ENCODE data around the gene ARID2. TPM values are rescaled to one million over a fixed set of nuclear protein-coding genes. Genes with fewer than 3 reads are reported as not detected.

The ARID2 gene
- total RNA-seq, 1 donor from 2014 or later, result 53.6 TPM

DNA sequence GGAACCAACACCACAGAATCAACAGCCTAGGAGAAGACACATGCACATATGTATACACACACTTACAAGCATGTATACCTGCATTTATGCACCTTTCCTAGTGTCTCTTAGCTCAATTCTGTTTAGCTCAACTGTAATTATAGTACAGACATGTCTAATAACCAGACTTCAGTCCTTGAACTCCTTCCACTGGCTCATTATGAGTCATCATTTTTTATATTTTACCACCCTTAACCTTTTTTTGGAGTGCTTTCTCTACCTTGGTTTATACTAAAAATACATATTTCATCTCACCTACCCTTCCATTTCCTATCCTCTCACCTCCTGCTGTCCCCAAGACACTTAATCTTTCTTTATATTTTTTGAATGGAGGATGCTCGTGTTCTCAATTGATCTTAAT lies 110.4 kb downstream of the ARID2 start:
- H3K27ac Mint-ChIP-seq (ENCODE audit: unreplicated experiment), result no peak overlapping the region
- H3K4me1 Mint-ChIP-seq, result no peaks in the 10 kb centered on the region
- H3K27me3 Mint-ChIP-seq (ENCODE audit: low read depth), result no peaks in the 10 kb centered on the region
- TF ChIP-seq, protein P1, sequence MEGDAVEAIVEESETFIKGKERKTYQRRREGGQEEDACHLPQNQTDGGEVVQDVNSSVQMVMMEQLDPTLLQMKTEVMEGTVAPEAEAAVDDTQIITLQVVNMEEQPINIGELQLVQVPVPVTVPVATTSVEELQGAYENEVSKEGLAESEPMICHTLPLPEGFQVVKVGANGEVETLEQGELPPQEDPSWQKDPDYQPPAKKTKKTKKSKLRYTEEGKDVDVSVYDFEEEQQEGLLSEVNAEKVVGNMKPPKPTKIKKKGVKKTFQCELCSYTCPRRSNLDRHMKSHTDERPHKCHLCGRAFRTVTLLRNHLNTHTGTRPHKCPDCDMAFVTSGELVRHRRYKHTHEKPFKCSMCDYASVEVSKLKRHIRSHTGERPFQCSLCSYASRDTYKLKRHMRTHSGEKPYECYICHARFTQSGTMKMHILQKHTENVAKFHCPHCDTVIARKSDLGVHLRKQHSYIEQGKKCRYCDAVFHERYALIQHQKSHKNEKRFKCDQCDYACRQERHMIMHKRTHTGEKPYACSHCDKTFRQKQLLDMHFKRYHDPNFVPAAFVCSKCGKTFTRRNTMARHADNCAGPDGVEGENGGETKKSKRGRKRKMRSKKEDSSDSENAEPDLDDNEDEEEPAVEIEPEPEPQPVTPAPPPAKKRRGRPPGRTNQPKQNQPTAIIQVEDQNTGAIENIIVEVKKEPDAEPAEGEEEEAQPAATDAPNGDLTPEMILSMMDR (conservative IDR thresholded peaks at IDR 0.05), result no peak
- no peaks in the 10 kb centered on the region for H3K9me3 Mint-ChIP-seq
- no peak for DNase-seq (ENCODE audit: low read depth, low spot score)
- H3K36me3 Mint-ChIP-seq (ENCODE audit: low read depth), result peaks cover 17% of the 10 kb centered on the region
- H3K4me3 Mint-ChIP-seq, result no peak overlapping the region

DNA sequence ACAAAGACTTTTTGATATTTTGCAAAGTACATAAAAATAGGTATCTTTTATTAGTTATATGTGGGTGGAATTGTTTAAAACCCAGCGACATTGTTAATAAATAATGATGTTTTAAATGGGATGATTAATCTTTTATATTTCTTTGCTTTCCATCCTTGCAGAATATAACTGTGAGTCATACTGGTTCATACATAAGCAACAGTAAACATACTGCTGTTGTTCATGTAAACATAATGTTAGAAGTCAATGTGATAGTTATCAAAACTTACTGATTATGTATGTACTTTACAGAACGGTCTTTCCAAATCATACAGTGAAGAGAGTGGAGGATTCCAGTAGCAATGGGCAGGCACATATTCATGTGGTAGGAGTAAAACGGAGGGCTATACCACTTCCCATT lies 119.8 kb downstream of the ARID2 start:
- no peak overlapping the region for H3K27ac Mint-ChIP-seq (ENCODE audit: unreplicated experiment)
- H3K4me1 Mint-ChIP-seq, result no peaks in the 10 kb centered on the region
- no peak for DNase-seq (ENCODE audit: low read depth, low spot score)
- no peaks in the 10 kb centered on the region for H3K9me3 Mint-ChIP-seq
- H3K27me3 Mint-ChIP-seq (ENCODE audit: low read depth), result no peaks in the 10 kb centered on the region
- no peak overlapping the region for H3K4me3 Mint-ChIP-seq
- TF ChIP-seq, protein P1 (conservative IDR thresholded peaks at IDR 0.05), result no peak
- peaks cover 35% of the 10 kb centered on the region for H3K36me3 Mint-ChIP-seq (ENCODE audit: low read depth)

DNA sequence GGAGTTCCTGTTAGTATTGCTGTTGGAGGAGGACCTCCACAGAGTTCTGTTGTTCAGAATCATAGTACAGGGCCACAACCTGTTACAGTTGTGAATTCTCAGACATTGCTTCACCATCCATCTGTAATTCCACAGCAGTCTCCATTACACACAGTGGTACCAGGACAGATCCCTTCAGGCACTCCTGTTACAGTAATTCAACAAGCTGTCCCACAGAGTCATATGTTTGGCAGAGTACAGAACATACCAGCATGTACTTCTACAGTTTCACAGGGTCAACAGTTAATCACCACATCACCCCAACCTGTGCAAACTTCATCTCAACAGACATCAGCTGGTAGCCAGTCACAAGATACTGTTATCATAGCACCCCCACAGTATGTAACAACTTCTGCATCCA lies 120.8 kb downstream of the ARID2 start:
- H3K27ac Mint-ChIP-seq (ENCODE audit: unreplicated experiment), result no peak overlapping the region
- no peaks in the 10 kb centered on the region for H3K9me3 Mint-ChIP-seq
- H3K4me1 Mint-ChIP-seq, result no peaks in the 10 kb centered on the region
- no peak overlapping the region for H3K4me3 Mint-ChIP-seq
- H3K36me3 Mint-ChIP-seq (ENCODE audit: low read depth), result peaks cover 37% of the 10 kb centered on the region
- no peaks in the 10 kb centered on the region for H3K27me3 Mint-ChIP-seq (ENCODE audit: low read depth)
- TF ChIP-seq, protein P1 (conservative IDR thresholded peaks at IDR 0.05), result no peak
- no peak for DNase-seq (ENCODE audit: low read depth, low spot score)

DNA sequence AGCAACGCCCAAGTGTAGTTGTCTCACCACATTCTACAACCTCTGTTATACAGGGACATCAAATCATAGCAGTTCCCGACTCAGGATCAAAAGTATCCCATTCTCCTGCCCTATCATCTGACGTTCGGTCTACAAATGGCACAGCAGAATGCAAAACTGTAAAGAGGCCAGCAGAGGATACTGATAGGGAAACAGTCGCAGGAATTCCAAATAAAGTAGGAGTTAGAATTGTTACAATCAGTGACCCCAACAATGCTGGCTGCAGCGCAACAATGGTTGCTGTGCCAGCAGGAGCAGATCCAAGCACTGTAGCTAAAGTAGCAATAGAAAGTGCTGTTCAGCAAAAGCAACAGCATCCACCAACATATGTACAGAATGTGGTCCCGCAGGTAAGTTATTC lies 123.0 kb downstream of the ARID2 start:
- DNase-seq (ENCODE audit: low read depth, low spot score), result no peak
- Mint-ChIP-seq H3K4me1 (no peaks in the 10 kb centered on the region), H3K36me3 (ENCODE audit: low read depth) (peaks cover 36% of the 10 kb centered on the region), H3K27me3 (ENCODE audit: low read depth) (no peaks in the 10 kb centered on the region), H3K27ac (ENCODE audit: unreplicated experiment) (no peak overlapping the region), H3K9me3 (no peaks in the 10 kb centered on the region), H3K4me3 (no peak overlapping the region)
- TF ChIP-seq, protein P1 (conservative IDR thresholded peaks at IDR 0.05), result no peak

DNA sequence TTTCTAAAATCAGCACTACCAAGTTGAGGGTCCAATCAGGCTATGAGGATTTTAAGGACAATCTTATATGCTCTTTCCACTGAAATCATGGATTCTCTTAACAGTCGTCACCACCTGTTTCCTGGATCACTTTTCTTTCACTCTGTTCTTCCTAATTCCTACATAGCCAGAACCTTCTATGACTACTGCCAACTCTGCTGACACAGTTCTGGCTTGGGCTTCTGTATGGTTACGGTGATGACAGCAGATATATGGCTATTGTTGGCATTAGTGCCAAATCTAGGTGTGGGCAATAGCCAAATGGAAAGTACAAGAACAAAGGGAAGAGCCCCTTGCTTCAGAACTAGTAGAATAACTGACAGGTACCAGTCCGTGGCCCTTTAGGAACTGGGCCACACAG lies 124.0 kb downstream of the ARID2 start:
- Mint-ChIP-seq H3K27me3 (ENCODE audit: low read depth) (no peaks in the 10 kb centered on the region), H3K4me3 (no peak overlapping the region), H3K9me3 (no peaks in the 10 kb centered on the region), H3K27ac (ENCODE audit: unreplicated experiment) (no peak overlapping the region), H3K36me3 (ENCODE audit: low read depth) (peaks cover 36% of the 10 kb centered on the region), H3K4me1 (no peaks in the 10 kb centered on the region)
- TF ChIP-seq, protein P1 (conservative IDR thresholded peaks at IDR 0.05), result no peak
- no peak for DNase-seq (ENCODE audit: low read depth, low spot score)

DNA sequence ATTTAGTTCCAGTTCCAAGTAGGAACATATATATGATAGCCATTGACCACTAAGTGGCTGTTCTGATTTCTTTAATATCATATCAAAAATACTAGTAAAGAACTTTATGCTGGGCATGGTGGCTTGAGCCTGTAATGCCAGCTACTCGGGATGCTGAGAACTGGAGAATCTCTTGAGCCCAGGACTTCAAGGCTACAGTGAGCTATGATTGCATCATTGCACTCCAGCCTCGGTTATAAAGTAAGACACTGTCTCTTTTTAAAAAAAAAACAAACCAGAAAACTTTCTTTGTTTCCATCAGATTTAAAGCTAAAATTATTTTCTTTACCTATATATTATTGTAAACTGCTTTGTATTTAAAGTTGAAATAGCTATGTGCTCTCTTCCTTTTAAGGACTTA lies 133.8 kb downstream of the ARID2 start:
- DNase-seq (ENCODE audit: low read depth, low spot score), result no peak
- Mint-ChIP-seq H3K4me3 (no peak overlapping the region), H3K27me3 (ENCODE audit: low read depth) (no peaks in the 10 kb centered on the region), H3K27ac (ENCODE audit: unreplicated experiment) (no peak overlapping the region), H3K36me3 (ENCODE audit: low read depth) (peaks cover 8% of the 10 kb centered on the region), H3K9me3 (no peaks in the 10 kb centered on the region), H3K4me1 (no peaks in the 10 kb centered on the region)
- TF ChIP-seq, protein P1 (conservative IDR thresholded peaks at IDR 0.05), result no peak

Measured in neural crest cell (in vitro differentiated cells).